PFSK-1 (cell line): Measurements from ENCODE around the gene CSNK1G1.

ENCODE experiments used
- FOXP2 ChIP-seq: optimal IDR thresholded peaks from 2 replicates; pipeline ENCODE3; 2011; ENCODE audit warnings: borderline replicate concordance, control low read depth, inconsistent platforms; ENCODE audit not compliant: insufficient read depth; ENCODE audit errors: extremely low read length, extremely low read depth
- POLR2AphosphoS5 ChIP-seq: IDR thresholded peaks from 2 replicates; pipeline ENCODE4 v1.6.1; 2012; ENCODE audit warnings: low read depth, mild to moderate bottlenecking, control low read depth, low read length, moderate library complexity
- SIN3A ChIP-seq: IDR thresholded peaks from 2 replicates; pipeline ENCODE4 v1.6.1; 2012; ENCODE audit warnings: mild to moderate bottlenecking, low read length, moderate library complexity, borderline replicate concordance; ENCODE audit not compliant: insufficient read depth
- TAF1 ChIP-seq: IDR thresholded peaks from 2 replicates; pipeline ENCODE4 v1.6.1; 2012; ENCODE audit warnings: low read length, control low read depth, borderline replicate concordance; ENCODE audit not compliant: insufficient read depth
- TF ChIP-seq, protein P1 (sequence below), 2 experiments: IDR thresholded peaks; 2 replicates each; pipeline versions ENCODE4 v1.6.1 to v1.8.0; 2011 to 2012; ENCODE audit warnings: low read depth in 2 of 2, low read length in 2 of 2, control low read depth in 1 of 2, inconsistent platforms in 1 of 2, mild to moderate bottlenecking in 1 of 2, moderate library complexity in 1 of 2; ENCODE audit not compliant: insufficient read depth in 1 of 2

DNA sequence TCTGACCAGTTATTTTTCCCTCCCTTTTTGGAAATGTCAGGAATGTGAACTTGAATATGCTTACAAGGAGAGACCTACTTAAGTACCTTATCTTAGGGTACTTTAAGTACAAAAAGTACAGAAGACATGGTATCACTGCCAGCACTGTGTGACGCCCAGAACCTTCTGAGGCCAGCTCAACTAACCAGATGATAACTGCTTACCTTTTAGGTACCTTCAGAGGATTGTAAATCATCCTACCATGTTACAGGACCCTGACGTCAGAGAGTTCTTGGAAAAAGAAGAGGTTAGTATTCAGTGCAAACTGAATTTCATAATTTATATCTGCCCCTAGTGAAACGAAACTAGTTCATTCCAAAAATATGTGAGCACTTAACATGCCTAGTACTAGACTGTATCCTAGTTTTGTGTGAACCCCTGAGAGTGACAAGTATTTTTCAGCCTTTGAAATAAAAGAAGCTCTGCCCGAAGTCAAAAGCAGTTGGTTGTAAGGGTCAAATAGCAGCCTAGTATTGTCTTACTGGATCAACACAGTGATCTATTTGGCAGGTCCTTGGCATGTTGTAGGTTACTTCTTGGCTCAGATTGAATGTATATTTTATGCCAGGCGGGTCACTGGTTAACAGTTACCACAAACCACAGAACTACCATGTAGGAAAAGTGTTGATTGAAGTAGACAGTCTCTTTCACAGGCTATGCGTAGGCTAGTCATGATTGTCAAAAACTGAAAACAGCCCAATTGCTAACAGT lies 228.3 kb downstream of the CSNK1G1 start:
- TF ChIP-seq POLR2AphosphoS5 (no peak), TAF1 (no peak), SIN3A (no peak), FOXP2 (no peak)
- TF ChIP-seq, protein P1, sequence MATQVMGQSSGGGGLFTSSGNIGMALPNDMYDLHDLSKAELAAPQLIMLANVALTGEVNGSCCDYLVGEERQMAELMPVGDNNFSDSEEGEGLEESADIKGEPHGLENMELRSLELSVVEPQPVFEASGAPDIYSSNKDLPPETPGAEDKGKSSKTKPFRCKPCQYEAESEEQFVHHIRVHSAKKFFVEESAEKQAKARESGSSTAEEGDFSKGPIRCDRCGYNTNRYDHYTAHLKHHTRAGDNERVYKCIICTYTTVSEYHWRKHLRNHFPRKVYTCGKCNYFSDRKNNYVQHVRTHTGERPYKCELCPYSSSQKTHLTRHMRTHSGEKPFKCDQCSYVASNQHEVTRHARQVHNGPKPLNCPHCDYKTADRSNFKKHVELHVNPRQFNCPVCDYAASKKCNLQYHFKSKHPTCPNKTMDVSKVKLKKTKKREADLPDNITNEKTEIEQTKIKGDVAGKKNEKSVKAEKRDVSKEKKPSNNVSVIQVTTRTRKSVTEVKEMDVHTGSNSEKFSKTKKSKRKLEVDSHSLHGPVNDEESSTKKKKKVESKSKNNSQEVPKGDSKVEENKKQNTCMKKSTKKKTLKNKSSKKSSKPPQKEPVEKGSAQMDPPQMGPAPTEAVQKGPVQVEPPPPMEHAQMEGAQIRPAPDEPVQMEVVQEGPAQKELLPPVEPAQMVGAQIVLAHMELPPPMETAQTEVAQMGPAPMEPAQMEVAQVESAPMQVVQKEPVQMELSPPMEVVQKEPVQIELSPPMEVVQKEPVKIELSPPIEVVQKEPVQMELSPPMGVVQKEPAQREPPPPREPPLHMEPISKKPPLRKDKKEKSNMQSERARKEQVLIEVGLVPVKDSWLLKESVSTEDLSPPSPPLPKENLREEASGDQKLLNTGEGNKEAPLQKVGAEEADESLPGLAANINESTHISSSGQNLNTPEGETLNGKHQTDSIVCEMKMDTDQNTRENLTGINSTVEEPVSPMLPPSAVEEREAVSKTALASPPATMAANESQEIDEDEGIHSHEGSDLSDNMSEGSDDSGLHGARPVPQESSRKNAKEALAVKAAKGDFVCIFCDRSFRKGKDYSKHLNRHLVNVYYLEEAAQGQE (IDR thresholded peaks at IDR 0.05; ENCODE audit: insufficient read depth in 1 of 2, low read depth in 2 of 2, low read length in 2 of 2) = no peak
